Neural cell (in vitro differentiated cells): ENCODE data around the gene RAB11FIP4.

ENCODE experiments used
- EZH2 ChIP-seq: fragments of 200-600, 300-800 bp; shearing (Covaris generic), sonication (generic); IDR thresholded peaks from 2 replicates; pipeline ENCODE4 v1.6.1; 2014; ENCODE audit warnings: antibody characterized with exemption, low read length, borderline replicate concordance, mild to moderate bottlenecking; ENCODE audit not compliant: insufficient read depth, poor library complexity, severe bottlenecking
- POLR2AphosphoS5 ChIP-seq: IDR thresholded peaks from 2 replicates; pipeline ENCODE4 v1.6.1; 2012
- TF ChIP-seq, protein P1 (sequence below): IDR thresholded peaks from 2 replicates; pipeline ENCODE4 v1.6.1; 2012; ENCODE audit warnings: borderline replicate concordance
- TF ChIP-seq, protein P2 (sequence below): fragments of 450-650 bp; IDR thresholded peaks from 2 replicates; pipeline ENCODE4 v1.5.1; 2014; ENCODE audit warnings: antibody characterized with exemption, mild to moderate bottlenecking, moderate library complexity; ENCODE audit not compliant: poor library complexity, severe bottlenecking

- TF ChIP-seq, protein P1, sequence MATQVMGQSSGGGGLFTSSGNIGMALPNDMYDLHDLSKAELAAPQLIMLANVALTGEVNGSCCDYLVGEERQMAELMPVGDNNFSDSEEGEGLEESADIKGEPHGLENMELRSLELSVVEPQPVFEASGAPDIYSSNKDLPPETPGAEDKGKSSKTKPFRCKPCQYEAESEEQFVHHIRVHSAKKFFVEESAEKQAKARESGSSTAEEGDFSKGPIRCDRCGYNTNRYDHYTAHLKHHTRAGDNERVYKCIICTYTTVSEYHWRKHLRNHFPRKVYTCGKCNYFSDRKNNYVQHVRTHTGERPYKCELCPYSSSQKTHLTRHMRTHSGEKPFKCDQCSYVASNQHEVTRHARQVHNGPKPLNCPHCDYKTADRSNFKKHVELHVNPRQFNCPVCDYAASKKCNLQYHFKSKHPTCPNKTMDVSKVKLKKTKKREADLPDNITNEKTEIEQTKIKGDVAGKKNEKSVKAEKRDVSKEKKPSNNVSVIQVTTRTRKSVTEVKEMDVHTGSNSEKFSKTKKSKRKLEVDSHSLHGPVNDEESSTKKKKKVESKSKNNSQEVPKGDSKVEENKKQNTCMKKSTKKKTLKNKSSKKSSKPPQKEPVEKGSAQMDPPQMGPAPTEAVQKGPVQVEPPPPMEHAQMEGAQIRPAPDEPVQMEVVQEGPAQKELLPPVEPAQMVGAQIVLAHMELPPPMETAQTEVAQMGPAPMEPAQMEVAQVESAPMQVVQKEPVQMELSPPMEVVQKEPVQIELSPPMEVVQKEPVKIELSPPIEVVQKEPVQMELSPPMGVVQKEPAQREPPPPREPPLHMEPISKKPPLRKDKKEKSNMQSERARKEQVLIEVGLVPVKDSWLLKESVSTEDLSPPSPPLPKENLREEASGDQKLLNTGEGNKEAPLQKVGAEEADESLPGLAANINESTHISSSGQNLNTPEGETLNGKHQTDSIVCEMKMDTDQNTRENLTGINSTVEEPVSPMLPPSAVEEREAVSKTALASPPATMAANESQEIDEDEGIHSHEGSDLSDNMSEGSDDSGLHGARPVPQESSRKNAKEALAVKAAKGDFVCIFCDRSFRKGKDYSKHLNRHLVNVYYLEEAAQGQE: no peak
- TF ChIP-seq, protein P2, sequence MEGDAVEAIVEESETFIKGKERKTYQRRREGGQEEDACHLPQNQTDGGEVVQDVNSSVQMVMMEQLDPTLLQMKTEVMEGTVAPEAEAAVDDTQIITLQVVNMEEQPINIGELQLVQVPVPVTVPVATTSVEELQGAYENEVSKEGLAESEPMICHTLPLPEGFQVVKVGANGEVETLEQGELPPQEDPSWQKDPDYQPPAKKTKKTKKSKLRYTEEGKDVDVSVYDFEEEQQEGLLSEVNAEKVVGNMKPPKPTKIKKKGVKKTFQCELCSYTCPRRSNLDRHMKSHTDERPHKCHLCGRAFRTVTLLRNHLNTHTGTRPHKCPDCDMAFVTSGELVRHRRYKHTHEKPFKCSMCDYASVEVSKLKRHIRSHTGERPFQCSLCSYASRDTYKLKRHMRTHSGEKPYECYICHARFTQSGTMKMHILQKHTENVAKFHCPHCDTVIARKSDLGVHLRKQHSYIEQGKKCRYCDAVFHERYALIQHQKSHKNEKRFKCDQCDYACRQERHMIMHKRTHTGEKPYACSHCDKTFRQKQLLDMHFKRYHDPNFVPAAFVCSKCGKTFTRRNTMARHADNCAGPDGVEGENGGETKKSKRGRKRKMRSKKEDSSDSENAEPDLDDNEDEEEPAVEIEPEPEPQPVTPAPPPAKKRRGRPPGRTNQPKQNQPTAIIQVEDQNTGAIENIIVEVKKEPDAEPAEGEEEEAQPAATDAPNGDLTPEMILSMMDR: no peak
- TF ChIP-seq POLR2AphosphoS5: no peak
- TF ChIP-seq EZH2: no peak
Observed at GRCh38 chr17:31364012-31364411, 27.5 kb upstream of the RAB11FIP4 start.
